Stomach (tissue), 9 donors: ENCODE measurements around the gene CBLB. TPM values are rescaled to one million over a fixed set of nuclear protein-coding genes. Genes with fewer than 3 reads are reported as not detected.

ENCODE experiments used
- DNase-seq, 2 donors: peaks; one replicate each; pipeline versions ENCODE4 v3.0.0 to v3.0.0-alpha.2; 2013 to 2019
- H3K27ac ChIP-seq, 5 donors: fragments of 200-600 bp in 4 of 5; sonication (generic) in 4 of 5; one replicate each; pipeline ENCODE4 v1.5.1; 2013 to 2019; ENCODE audit warnings: mild to moderate bottlenecking in 1 of 5, moderate library complexity in 1 of 5
- H3K27me3 ChIP-seq, 3 donors: fragments of 200-600 bp; sonication (generic); one replicate each; pipeline ENCODE4 v1.5.1; 2017 to 2019; ENCODE audit warnings: mixed run types in 1 of 3
- H3K36me3 ChIP-seq, 4 donors: fragments of 200-600 bp; sonication (generic); 1 replicate in 3 of 4; 2 replicates in 1 of 4; pipeline ENCODE4 v1.5.1; 2016 to 2019
- H3K4me1 ChIP-seq, 4 donors: fragments of 200-600 bp; sonication (generic); one replicate each; pipeline ENCODE4 v1.5.1; 2016 to 2019
- H3K4me3 ChIP-seq, 4 donors: fragments of 200-600 bp; sonication (generic) in 3 of 4; one replicate each; pipeline ENCODE4 v1.5.1; 2016 to 2019; ENCODE audit warnings: mild to moderate bottlenecking in 1 of 4
- H3K9me3 ChIP-seq, 4 donors: fragments of 200-600 bp; sonication (generic); one replicate each; pipeline ENCODE4 v1.5.1; 2016 to 2019
- CTCF ChIP-seq, 7 experiments: fragments of 450-650 bp in 4 of 7; fragments of 200-600 bp in 3 of 7; sonication (generic) in 3 of 7; IDR thresholded peaks; one replicate each; pipeline ENCODE4 v1.5.1; 2016 to 2019; ENCODE audit warnings: antibody characterized with exemption in 7 of 7, control low read depth in 2 of 7, mild to moderate bottlenecking in 1 of 7
- EP300 ChIP-seq: sonication (generic); formaldehyde crosslinking; IDR thresholded peaks from one replicate; pipeline ENCODE4 v1.6.1; 2017; ENCODE audit warnings: antibody characterized with exemption
- POLR2A ChIP-seq, 4 donors: fragments of 450-650 bp; IDR thresholded peaks; one replicate each; pipeline ENCODE4 v1.6.1; 2016; ENCODE audit warnings: antibody characterized with exemption in 4 of 4, control low read depth in 2 of 4, mild to moderate bottlenecking in 1 of 4, moderate library complexity in 1 of 4
- POLR2AphosphoS5 ChIP-seq, 3 donors: sonication (generic); formaldehyde crosslinking; IDR thresholded peaks; one replicate each; pipeline ENCODE4 v1.6.1; 2016; ENCODE audit warnings: antibody characterized with exemption in 3 of 3
- WGBS, 5 donors: extraction: QIAGEN DNeasy Blood & Tissue Kit in 3 of 5; methylation state at CpG; one replicate each; pipeline versions ENCODE4 v1.1.5 to v1.1.7; 2013 to 2018; 5-methylcytosine and 5-hydroxymethylcytosine counted together
- intact Hi-C: fragments of 100-400 bp; cut with DNase I; formaldehyde crosslinking; loops from one replicate; pipeline ENCODE4 v1.15.1; 2023; ENCODE audit warnings: low total_unique reads
- polyA plus RNA-seq, 3 donors: library from polyadenylated mRNA; stranded (reverse); fragments of 200-250 nt; gene quantifications; one replicate each; pipeline ENCODE4 v1.2.3, GENCODE V29; 2013
- total RNA-seq, 5 donors: library from RNA; depleted of rRNA; stranded (reverse); fragments of >200 nt; gene quantifications; one replicate each; pipeline versions ENCODE4 v1.1.0 to v1.2.3, GENCODE V29; 2014 to 2016
- donor health status: healthy with polysubstance abuse.
- donor health status: Bipolar disorder and iron deficiency.
- donor health status: healthy.

The CBLB gene
- total and polyA plus RNA-seq, 8 donors, result 6.9 to 94.4 (median 46.0) TPM

GRCh38 chr3:105829229-105829628, 39.6 kb downstream of the CBLB start:
- DNase-seq, result peak in 1 of 2 donors; percentile 59
- 59 to 80% (median 71%) methylated on average over 4 of the region's 4 CpGs for WGBS, 5 donors
- Histone ChIP-seq H3K4me1 (peaks cover 5 to 35% (median 9%) of the 10 kb centered on the region in 4 donors), H3K4me3 (no peak overlapping the region), H3K9me3 (no peaks in the 10 kb centered on the region), H3K36me3 (peaks cover 0 to 3% (median 0%) of the 10 kb centered on the region in 4 donors), H3K27me3 (no peaks in the 10 kb centered on the region), H3K27ac (no peak overlapping the region)
- no peak for TF ChIP-seq POLR2A (IDR thresholded peaks at IDR 0.05)
- TF ChIP-seq EP300, result no peak
- no peak for TF ChIP-seq POLR2AphosphoS5 (IDR thresholded peaks at IDR 0.05)
- no peak for TF ChIP-seq CTCF (IDR thresholded peaks at IDR 0.05)
- intact Hi-C loops, result no loop called here

GRCh38 chr3:105828703-105829102, 40.1 kb downstream of the CBLB start:
- TF ChIP-seq POLR2A (IDR thresholded peaks at IDR 0.05) (no peak), CTCF (IDR thresholded peaks at IDR 0.05) (no peak), POLR2AphosphoS5 (IDR thresholded peaks at IDR 0.05) (no peak), EP300 (no peak)
- H3K4me1 ChIP-seq, result peaks cover 5 to 40% (median 14%) of the 10 kb centered on the region in 4 donors
- intact Hi-C loops, result no loop called here
- no peaks in the 10 kb centered on the region for H3K27me3 ChIP-seq
- DNase-seq, result no peak
- 50 to 58% (median 53%) methylated on average over 2 of the region's 2 CpGs for WGBS, 5 donors
- H3K9me3 ChIP-seq, result no peaks in the 10 kb centered on the region
- peaks cover 0 to 3% (median 0%) of the 10 kb centered on the region in 4 donors for H3K36me3 ChIP-seq
- H3K4me3 ChIP-seq, result no peak overlapping the region
- no peak overlapping the region for H3K27ac ChIP-seq

DNA sequence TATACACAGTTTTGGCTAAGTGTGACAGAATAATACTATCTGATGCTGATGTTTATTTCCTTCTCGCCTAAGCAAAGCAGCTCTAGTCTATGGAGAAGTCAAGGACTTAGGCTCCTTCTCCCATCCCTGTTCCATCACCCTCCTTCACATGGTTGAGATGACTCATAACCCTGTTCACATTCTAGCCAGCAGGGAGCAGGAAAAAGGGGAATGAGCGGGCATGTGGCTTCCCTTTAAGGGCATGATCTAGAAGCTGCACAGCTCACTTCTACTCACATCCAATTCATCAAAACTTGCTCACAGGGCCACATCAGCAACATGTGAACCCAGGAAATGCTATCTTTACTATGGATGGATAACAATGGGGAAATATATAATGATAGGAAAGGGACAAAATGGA, 40.9 kb downstream of the CBLB start:
- Histone ChIP-seq H3K4me1 (peaks cover 8 to 48% (median 22%) of the 10 kb centered on the region in 4 donors), H3K27ac (peak overlapping the region in 3 of 5 donors; percentile 24 to 45 (median 29)), H3K36me3 (peaks cover 0 to 2% (median 0%) of the 10 kb centered on the region in 4 donors), H3K27me3 (no peaks in the 10 kb centered on the region), H3K4me3 (no peak overlapping the region), H3K9me3 (no peaks in the 10 kb centered on the region)
- no peak for TF ChIP-seq POLR2A (IDR thresholded peaks at IDR 0.05)
- TF ChIP-seq EP300, result no peak
- TF ChIP-seq CTCF (IDR thresholded peaks at IDR 0.05), result peak in 2 of 7 experiments; percentile 5 to 14
- peak in 2 of 3 donors; percentile 20 to 57 for TF ChIP-seq POLR2AphosphoS5 (IDR thresholded peaks at IDR 0.05)
- 67 to 83% (median 76%) methylated on average over 2 of the region's 2 CpGs for WGBS, 5 donors
- DNase-seq, result peak in 1 of 2 donors; percentile 56
- intact Hi-C loops, result no loop called here

DNA sequence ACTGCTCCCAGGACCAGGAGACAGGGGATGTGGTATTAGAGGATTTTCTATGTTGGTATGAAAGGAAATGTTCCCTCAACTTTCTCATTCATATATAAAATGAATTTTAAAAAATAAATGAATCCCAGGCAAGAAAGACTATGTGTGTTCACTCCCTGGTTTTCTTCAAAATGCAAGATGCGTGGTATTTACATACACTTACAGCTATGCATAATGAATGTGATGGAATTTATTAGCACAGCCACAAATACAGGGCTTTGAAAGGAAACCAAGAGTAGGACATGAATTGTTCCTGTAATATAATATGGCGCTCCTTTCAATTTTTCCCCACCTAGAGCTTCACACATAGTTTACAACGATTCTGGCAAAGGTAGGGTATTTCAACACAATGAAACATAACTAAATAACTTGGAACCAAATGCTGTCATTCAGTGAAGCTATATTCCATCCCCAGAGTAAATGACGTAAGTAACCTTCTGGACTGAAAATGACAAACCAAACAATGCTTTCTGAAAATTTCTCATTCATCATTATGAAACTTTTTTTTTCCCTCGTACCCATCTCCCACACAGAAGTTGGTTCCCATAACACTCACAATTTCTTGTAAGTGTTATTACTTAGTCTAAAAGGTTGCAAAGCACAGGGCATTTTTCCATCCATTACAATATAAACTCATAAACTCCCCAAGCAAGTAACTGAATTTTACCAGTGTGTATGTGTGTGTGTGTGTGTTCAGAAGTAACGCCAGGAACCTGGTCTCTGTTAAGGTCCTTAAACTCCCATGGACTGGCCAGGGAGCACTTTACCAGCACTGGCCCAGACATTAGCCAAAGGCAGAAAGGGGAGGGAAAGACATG, 41.8 kb downstream of the CBLB start:
- TF ChIP-seq EP300 (no peak), CTCF (IDR thresholded peaks at IDR 0.05) (no peak)
- peak overlapping the region in 4 of 5 donors; percentile 24 to 45 (median 34) for H3K27ac ChIP-seq
- H3K4me1 ChIP-seq, result peaks cover 18 to 57% (median 31%) of the 10 kb centered on the region in 4 donors
- no peak overlapping the region for H3K4me3 ChIP-seq
- H3K36me3 ChIP-seq, result no peaks in the 10 kb centered on the region
- WGBS, 5 donors, result 78 to 91% (median 83%) methylated on average over 6 of the region's 6 CpGs
- no peaks in the 10 kb centered on the region for H3K9me3 ChIP-seq
- H3K27me3 ChIP-seq, result no peaks in the 10 kb centered on the region
- intact Hi-C loops, result no loop called here
- DNase-seq, result no peak
